GM18508 (cell line): Measurements from ENCODE around the gene CPT1A.
"Not testable (repeated sequence)": the region's sequence is repeated elsewhere in the genome, so short reads cannot be mapped to it uniquely, and the experiment has no call there.

Experiments used
- ATAC-seq: cut with Tn5 transposase; IDR thresholded peaks from one replicate; pipeline ENCODE4 v1.9.1; 2021; ENCODE audit warnings: moderate number of reproducible peaks; ENCODE audit not compliant: insufficient read depth, unreplicated experiment

CPT1A gene

GRCh38 chr11:68841718-68842426 lies at the start of gene CPT1A:
TSS of gene CPT1A (minus strand) at chr11:68841916. CDS start at chr11:68815474, 26,442 bp downstream.
- no peak for ATAC-seq

DNA sequence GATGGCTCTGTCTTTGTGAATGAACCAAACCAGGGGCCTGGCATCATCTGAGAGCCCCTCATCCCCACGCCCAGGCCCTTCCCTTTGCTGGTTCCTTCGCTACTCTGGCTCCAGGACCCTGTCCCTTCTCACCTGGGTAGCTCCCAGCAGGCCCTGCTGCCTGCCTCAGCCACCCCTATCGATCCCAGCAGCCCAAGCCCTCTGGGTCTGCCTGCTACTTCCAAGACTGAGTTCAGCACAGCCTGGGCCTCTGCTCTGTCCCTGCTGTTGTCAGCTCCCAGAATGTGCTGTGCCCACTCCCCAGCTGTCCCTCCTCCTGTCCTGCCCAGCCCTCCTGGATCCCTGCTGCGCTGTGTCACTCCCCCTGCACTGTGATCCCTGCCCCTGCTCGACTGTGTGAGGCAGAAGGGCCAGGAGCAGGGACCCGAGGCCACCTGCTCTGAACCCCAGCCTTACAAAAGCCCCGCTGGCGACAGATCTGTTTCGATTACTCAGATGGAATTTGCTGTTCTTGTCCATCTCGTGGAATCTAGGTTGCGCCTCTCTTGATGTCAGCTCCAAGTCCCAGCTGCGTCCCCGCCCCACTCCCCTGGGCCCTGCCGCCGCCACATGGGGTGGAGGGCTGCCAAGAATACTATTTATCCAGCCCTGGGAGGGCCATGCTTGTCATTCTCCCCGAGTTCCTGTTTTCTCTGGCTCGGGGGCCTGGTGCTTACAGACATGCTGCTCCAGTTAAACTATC lies 48.9 kb upstream of the CPT1A start:
- ATAC-seq, result no peak

DNA sequence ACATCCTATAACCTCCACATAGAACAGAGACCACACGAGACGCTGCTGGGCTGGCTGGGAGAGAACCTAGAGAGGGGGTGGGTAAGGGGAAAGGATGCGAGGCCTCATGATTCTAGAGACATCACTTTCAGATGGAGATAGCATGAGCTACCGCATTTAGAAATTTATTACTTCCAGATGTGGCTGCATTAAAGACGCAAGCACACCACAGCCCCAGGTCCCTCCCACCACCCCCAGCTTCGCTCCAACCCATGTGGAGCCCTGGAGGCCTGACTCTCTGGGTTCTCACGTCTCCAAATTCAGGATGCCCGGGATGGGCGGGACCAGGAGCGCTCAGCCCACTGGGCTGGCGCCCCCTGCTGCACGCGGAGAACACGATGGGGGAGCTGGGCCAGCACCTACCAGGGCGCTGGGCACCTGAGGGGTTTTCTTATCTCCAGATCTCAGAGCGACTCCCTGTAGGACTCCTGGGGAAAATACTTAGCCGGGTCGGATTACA lies 48.3 kb upstream of the CPT1A start:
- ATAC-seq, result no peak

DNA sequence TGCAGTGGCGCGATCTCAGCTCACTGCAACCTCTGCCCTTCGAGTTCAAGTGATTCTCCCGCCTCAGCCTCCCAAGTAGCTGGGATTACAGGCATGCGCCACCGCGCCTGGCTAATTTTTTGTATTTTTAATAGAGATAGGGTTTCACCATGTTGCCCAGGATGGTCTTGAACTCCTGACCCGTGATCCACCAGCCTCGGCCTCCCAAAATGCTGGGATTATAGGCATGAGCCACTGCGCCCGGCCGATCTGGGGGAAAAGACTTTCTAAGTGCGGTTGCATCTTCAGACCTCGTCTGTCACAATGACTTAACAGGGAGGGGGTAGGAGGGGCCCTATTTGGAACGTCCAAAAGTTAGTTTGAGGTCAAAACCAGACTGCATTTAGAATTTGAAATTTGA lies 43.1 kb upstream of the CPT1A start:
- ATAC-seq, result not testable (repeated sequence)

GRCh38 chr11:68882391-68882790 lies 40.7 kb upstream of the CPT1A start:
- ATAC-seq, result no peak

DNA sequence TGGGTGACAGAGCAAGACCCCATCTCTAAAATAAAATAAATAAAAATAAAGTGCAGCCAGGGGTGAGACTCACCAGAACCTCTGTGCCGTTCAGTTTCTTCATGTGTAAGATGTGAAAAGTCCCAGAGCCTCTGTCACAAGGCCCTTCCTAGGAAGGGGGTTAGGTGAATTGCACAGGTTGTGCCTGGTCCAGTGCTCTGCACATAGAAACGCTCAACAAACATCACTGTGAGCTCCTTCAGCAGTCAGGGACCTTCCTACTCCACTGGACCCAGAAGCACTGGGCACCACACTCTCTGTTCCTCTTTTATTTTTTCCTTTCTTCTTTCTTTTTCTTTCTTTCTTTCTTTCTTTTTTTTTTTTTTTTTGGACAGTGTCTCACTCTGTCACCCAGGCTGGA lies 39.6 kb upstream of the CPT1A start:
- no peak for ATAC-seq

DNA sequence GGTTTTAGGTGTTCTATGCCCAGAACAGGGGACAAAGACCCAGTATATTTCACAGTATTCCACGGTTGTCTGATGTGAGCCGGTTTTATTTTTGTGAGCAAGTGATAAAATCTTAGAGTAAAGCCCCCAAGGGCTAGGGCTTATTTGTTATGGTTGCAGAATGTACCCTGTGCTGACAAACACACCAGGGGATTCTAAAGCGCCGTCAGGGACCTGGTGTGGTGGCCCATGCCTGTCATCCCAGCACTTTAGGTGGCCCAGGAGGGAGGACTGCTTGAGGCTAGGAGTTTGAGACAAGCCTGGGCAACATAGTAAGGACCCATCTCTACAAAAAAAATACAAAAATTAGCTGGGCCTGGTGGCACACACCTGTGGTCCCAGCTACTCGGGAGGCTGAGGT lies 39.1 kb upstream of the CPT1A start:
- no peak for ATAC-seq

DNA sequence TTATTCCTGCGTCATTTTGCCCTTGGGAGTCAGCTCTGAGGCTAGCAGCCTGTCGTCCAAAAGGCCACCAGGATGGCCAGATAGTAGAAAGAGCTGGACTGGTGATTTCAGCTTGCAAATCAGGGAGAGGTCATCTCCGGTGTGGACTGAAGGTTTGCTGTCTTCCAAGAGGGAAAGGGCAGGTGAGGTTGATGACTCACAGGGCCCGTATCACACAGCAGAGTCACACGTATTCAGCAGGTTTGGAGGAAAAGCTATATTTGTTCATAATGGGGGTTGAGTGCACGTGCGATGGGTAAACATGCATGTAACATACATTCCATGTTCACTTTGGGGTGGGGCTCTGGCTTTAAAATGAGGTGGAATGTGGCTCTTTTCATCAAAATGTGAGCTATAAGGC lies 36.3 kb upstream of the CPT1A start:
- no peak for ATAC-seq

- ATAC-seq, result no peak
Observed at GRCh38 chr11:68872216-68873003, 30.7 kb upstream of the CPT1A start.

DNA sequence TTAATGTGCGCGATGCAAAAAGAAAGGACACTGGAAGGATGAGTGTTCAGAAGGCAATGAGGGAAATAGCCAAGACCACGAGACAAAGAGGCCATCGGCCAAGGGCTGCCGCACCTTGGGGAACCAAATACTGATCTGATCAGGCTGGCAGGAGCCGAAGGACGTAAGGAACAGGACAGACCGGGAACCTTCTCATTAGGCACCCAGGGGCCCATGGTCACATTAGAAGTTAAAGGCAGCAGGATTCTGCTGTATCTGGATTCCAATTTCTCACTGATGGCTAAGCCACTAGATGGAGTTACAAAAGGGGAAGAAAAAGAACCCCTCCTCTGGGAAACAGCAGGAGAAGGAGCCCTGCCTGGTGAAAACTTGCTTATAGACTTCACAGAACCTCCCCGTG lies 28.8 kb upstream of the CPT1A start:
- no peak for ATAC-seq

GRCh38 chr11:68868221-68868835 lies 26.6 kb upstream of the CPT1A start:
- ATAC-seq, result no peak

DNA sequence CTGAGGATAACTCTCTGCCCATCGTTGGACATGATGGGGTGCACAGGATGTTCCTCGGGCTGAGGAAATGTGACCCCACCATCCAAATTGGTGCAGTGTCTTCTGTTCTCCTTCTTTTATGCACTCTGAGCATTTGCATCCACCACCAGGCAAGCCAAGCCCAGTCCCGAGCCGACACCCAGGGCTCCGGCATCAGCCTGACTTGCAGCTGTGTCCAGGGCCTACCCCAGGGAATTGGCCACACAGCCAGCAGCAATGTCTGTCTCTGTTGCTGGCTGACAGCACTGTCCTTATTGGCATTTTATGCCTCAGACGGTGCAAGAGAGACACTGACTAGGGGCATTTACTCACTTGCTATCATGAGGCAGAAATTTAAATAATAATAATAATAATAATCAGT lies 25.4 kb upstream of the CPT1A start:
- no peak for ATAC-seq

- no peak for ATAC-seq
Observed at GRCh38 chr11:68865241-68865640, 23.5 kb upstream of the CPT1A start.

- ATAC-seq, result no peak
Observed at GRCh38 chr11:68863553-68864265, 22.0 kb upstream of the CPT1A start.

- ATAC-seq, result no peak
Observed at GRCh38 chr11:68862421-68862820, 20.7 kb upstream of the CPT1A start.

- no peak for ATAC-seq
Observed at GRCh38 chr11:68859123-68859522, 17.4 kb upstream of the CPT1A start.

DNA sequence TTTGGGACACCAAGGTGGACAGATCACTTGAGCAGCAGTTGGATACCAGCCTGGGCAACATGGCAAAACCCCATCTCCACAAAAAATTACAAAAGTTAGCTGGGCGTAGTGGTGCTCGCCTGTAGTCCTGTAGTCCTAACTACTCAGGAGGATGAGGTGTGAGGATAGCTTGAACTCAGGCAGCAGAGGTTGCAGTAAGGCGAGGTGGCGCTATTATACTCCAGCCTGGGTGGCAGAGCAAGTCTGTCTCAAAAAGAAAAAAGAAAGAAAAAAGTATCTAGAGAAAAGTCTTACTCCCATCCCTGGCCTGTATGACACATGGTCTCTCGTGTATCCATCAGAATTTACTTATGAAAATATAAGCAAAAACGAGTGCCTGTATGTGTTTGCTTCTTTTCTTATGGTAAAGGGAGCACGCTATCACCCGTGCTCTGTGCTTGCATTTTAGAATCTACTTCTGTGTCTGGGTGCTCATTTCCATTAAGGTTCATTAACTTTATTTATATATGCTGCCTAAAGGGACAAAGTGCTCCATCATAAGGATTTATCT lies 15.4 kb upstream of the CPT1A start:
- no peak for ATAC-seq

DNA sequence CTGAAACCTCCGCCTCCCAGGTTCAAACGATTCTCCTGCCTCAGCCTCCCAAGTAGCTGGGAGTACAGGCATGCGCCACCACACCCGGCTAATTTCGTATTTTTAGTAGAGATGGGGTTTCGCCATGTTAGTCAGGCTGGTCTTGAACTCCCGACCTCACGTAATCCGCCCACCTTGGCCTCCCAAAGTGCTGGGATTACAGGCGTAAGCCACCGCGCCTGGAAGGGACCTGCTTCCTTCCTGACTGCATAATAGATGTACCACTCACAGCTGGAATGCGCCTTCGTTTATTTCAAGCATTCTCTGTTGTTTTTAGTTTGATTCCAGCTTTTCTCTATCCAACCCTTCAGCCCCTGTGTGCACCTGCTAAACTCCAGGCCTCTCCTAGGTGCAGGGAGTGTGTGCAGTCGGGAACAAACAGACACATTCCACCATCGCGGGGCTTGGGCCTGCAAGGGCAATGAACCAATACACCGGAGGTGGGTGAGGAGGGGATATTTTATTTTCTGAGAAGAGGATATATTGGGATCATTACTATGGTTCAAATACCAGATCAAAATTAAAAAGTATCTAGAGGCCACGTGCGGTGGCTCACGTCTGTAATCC lies 14.8 kb upstream of the CPT1A start:
- not testable (repeated sequence) for ATAC-seq
